Activated CD8-positive, alpha-beta T cell treated with anti-CD3 and anti-CD28 coated beads, Interleukin-2, amount 10 ng/mL, durations not matched to agents 7 days and 5 days (primary cell): Measurements from ENCODE around the gene EIPR1. TPM values are rescaled to one million over a fixed set of nuclear protein-coding genes. Genes with fewer than 3 reads are reported as not detected.
A peak's percentile ranks its signal among the peaks of the same experiment; 100 is the strongest.
"Not testable (repeated sequence)": the region's sequence is repeated elsewhere in the genome, so short reads cannot be mapped to it uniquely, and the experiment has no call there.

ENCODE experiments used
- ATAC-seq: fragments of 150-1000 bp; cut with Tn5 transposase; one replicate; pipeline ENCODE4 v1.10.0; 2021; ENCODE audit warnings: moderate library complexity
- CTCF ChIA-PET: fragments of 350-600 bp; sonication (Branson Sonifier 250); formaldehyde crosslinking; loops from one replicate; lab custom pipeline; 2021; ENCODE audit warnings: antibody characterized with exemption; lab: Charles Lee
- POLR2A ChIA-PET: fragments of 350-600 bp; sonication (Branson Sonifier 250); formaldehyde crosslinking; loops from one replicate; lab custom pipeline; 2021; ENCODE audit warnings: antibody characterized with exemption; lab: Charles Lee
- DNase-seq: peaks from one replicate; pipeline ENCODE4 v3.0.0-alpha.2; 2020
- H3K27ac Mint-ChIP-seq: one replicate; pipeline ENCODE4 v1.8.0; 2021; ENCODE audit warnings: mild to moderate bottlenecking, mixed read lengths
- H3K27me3 Mint-ChIP-seq: one replicate; pipeline ENCODE4 v1.8.0; 2021; ENCODE audit warnings: low read depth, mixed read lengths
- H3K36me3 Mint-ChIP-seq: one replicate; pipeline ENCODE4 v1.8.0; 2021; ENCODE audit warnings: low read depth, mixed read lengths
- H3K4me1 Mint-ChIP-seq: one replicate; pipeline ENCODE4 v1.8.0; 2021; ENCODE audit warnings: low read depth, mixed read lengths
- H3K4me3 Mint-ChIP-seq: one replicate; pipeline ENCODE4 v1.8.0; 2021; ENCODE audit warnings: mild to moderate bottlenecking, mixed read lengths
- H3K9me3 Mint-ChIP-seq: one replicate; pipeline ENCODE4 v1.8.0; 2022; ENCODE audit warnings: mixed read lengths; ENCODE audit not compliant: insufficient read depth
- total RNA-seq, 2 experiments: library from RNA; stranded (reverse); gene quantifications; one replicate each; pipeline ENCODE4 v1.2.3, GENCODE V29; 2021

The EIPR1 gene
- total RNA-seq, 2 experiments from 2014 or later: 38.9 to 41.4 TPM

- H3K36me3 Mint-ChIP-seq: peaks cover 7% of the 10 kb centered on the region
- no peaks in the 10 kb centered on the region for H3K9me3 Mint-ChIP-seq
- H3K27me3 Mint-ChIP-seq: no peaks in the 10 kb centered on the region
- POLR2A ChIA-PET: no interaction called here
- DNase-seq: no peak
- no peak for ATAC-seq
- CTCF ChIA-PET: no interaction called here
- H3K4me1 Mint-ChIP-seq: no peaks in the 10 kb centered on the region
- H3K4me3 Mint-ChIP-seq: no peak overlapping the region
- no peak overlapping the region for H3K27ac Mint-ChIP-seq
Observed at GRCh38 chr2:3182848-3183247, 194.8 kb downstream of the EIPR1 start.

- Mint-ChIP-seq H3K9me3 (no peaks in the 10 kb centered on the region), H3K36me3 (peaks cover 7% of the 10 kb centered on the region), H3K4me1 (no peaks in the 10 kb centered on the region), H3K27me3 (no peaks in the 10 kb centered on the region), H3K4me3 (no peak overlapping the region), H3K27ac (no peak overlapping the region)
- POLR2A ChIA-PET: no interaction called here
- no peak for DNase-seq
- CTCF ChIA-PET: no interaction called here
- no peak for ATAC-seq
Observed at GRCh38 chr2:3181416-3182010, 196.1 kb downstream of the EIPR1 start.

GRCh38 chr2:3180909-3181221 lies 196.8 kb downstream of the EIPR1 start:
- POLR2A ChIA-PET, DNase-seq: not testable (repeated sequence)

GRCh38 chr2:3180082-3180908 lies 197.3 kb downstream of the EIPR1 start:
- Mint-ChIP-seq H3K4me3 (no peak overlapping the region), H3K9me3 (no peaks in the 10 kb centered on the region), H3K27ac (no peak overlapping the region), H3K27me3 (no peaks in the 10 kb centered on the region), H3K4me1 (no peaks in the 10 kb centered on the region), H3K36me3 (peaks cover 2% of the 10 kb centered on the region)
- DNase-seq (no peak), ATAC-seq (peak; percentile 8)
- POLR2A ChIA-PET: no interaction called here
- CTCF ChIA-PET: no interaction called here

More at GRCh38 chr2:3180909-3181221, 196.8 kb downstream of the EIPR1 start:
- H3K4me1 Mint-ChIP-seq, H3K27me3 Mint-ChIP-seq, H3K27ac Mint-ChIP-seq, ATAC-seq, H3K4me3 Mint-ChIP-seq, H3K36me3 Mint-ChIP-seq, H3K9me3 Mint-ChIP-seq, CTCF ChIA-PET: not testable (repeated sequence)

GRCh38 chr2:3179626-3180025 lies 198.0 kb downstream of the EIPR1 start:
- H3K4me1 Mint-ChIP-seq: no peaks in the 10 kb centered on the region
- H3K36me3 Mint-ChIP-seq: no peaks in the 10 kb centered on the region
- no peak overlapping the region for H3K4me3 Mint-ChIP-seq
- H3K9me3 Mint-ChIP-seq: no peaks in the 10 kb centered on the region
- no peak overlapping the region for H3K27ac Mint-ChIP-seq
- ChIA-PET POLR2A (no interaction called here), CTCF (no interaction called here)
- H3K27me3 Mint-ChIP-seq: no peaks in the 10 kb centered on the region
- no peak for ATAC-seq
- DNase-seq: no peak

- H3K27ac Mint-ChIP-seq: no peak overlapping the region
- H3K36me3 Mint-ChIP-seq: no peaks in the 10 kb centered on the region
- no peaks in the 10 kb centered on the region for H3K4me1 Mint-ChIP-seq
- CTCF ChIA-PET: interaction anchor here (0.9 kb wide), 1 partner anchor 472 kb away, joined by 3 read pairs; no protein-coding TSS in a partner anchor
- H3K4me3 Mint-ChIP-seq: no peak overlapping the region
- no peaks in the 10 kb centered on the region for H3K9me3 Mint-ChIP-seq
- POLR2A ChIA-PET: no interaction called here
- H3K27me3 Mint-ChIP-seq: no peaks in the 10 kb centered on the region
- DNase-seq (peak; percentile 23), ATAC-seq (no peak)
Observed at GRCh38 chr2:3179208-3179607, 198.4 kb downstream of the EIPR1 start.

- H3K4me1 Mint-ChIP-seq: no peaks in the 10 kb centered on the region
Observed at GRCh38 chr2:3178578-3179031, 199.0 kb downstream of the EIPR1 start.

GRCh38 chr2:3177891-3178577 lies 199.6 kb downstream of the EIPR1 start:
- ChIA-PET POLR2A (no interaction called here), CTCF (interaction anchor here (0.9 kb wide), 1 partner anchor 474 kb away, joined by 3 read pairs; no protein-coding TSS in a partner anchor)
- H3K36me3 Mint-ChIP-seq: no peaks in the 10 kb centered on the region
- no peaks in the 10 kb centered on the region for H3K9me3 Mint-ChIP-seq
- no peak overlapping the region for H3K27ac Mint-ChIP-seq
- no peaks in the 10 kb centered on the region for H3K4me1 Mint-ChIP-seq
- no peaks in the 10 kb centered on the region for H3K27me3 Mint-ChIP-seq
- ATAC-seq: no peak
- H3K4me3 Mint-ChIP-seq: no peak overlapping the region
- DNase-seq: no peak

More at GRCh38 chr2:3178578-3179031, 199.0 kb downstream of the EIPR1 start:
- Mint-ChIP-seq H3K4me3 (no peak overlapping the region), H3K9me3 (no peaks in the 10 kb centered on the region), H3K27ac (no peak overlapping the region), H3K36me3 (no peaks in the 10 kb centered on the region), H3K27me3 (no peaks in the 10 kb centered on the region)
- POLR2A ChIA-PET: no interaction called here
- ATAC-seq (no peak), DNase-seq (no peak)
- CTCF ChIA-PET: interaction anchor here (0.9 kb wide), 1 partner anchor 473 kb away, joined by 3 read pairs; no protein-coding TSS in a partner anchor

- no peaks in the 10 kb centered on the region for H3K27me3 Mint-ChIP-seq
- CTCF ChIA-PET: no interaction called here
Observed at GRCh38 chr2:3176869-3177255, 200.8 kb downstream of the EIPR1 start.

GRCh38 chr2:3176071-3176868 lies 201.3 kb downstream of the EIPR1 start:
- Mint-ChIP-seq H3K9me3 (no peaks in the 10 kb centered on the region), H3K27ac (no peak overlapping the region), H3K4me1 (no peaks in the 10 kb centered on the region), H3K4me3 (no peak overlapping the region), H3K27me3 (no peaks in the 10 kb centered on the region), H3K36me3 (peaks cover 2% of the 10 kb centered on the region)
- DNase-seq (no peak), ATAC-seq (no peak)
- ChIA-PET CTCF (no interaction called here), POLR2A (no interaction called here)

More at GRCh38 chr2:3176869-3177255, 200.8 kb downstream of the EIPR1 start:
- H3K27ac Mint-ChIP-seq: no peak overlapping the region
- POLR2A ChIA-PET: no interaction called here
- H3K36me3 Mint-ChIP-seq: no peaks in the 10 kb centered on the region
- DNase-seq (no peak), ATAC-seq (no peak)
- no peak overlapping the region for H3K4me3 Mint-ChIP-seq
- no peaks in the 10 kb centered on the region for H3K4me1 Mint-ChIP-seq
- H3K9me3 Mint-ChIP-seq: no peaks in the 10 kb centered on the region

GRCh38 chr2:3175568-3175955 lies 202.1 kb downstream of the EIPR1 start:
- ChIA-PET POLR2A (no interaction called here), CTCF (no interaction called here)
- no peak overlapping the region for H3K27ac Mint-ChIP-seq
- no peak for DNase-seq
- H3K4me1 Mint-ChIP-seq: no peaks in the 10 kb centered on the region
- ATAC-seq: no peak
- H3K36me3 Mint-ChIP-seq: peaks cover 3% of the 10 kb centered on the region
- no peaks in the 10 kb centered on the region for H3K9me3 Mint-ChIP-seq
- no peak overlapping the region for H3K4me3 Mint-ChIP-seq
- no peaks in the 10 kb centered on the region for H3K27me3 Mint-ChIP-seq
